GM18909 (cell line): ENCODE results near the gene DMAP1.
"Not testable (repeated sequence)": the region's sequence is repeated elsewhere in the genome, so short reads cannot be mapped to it uniquely, and the experiment has no call there.

ENCODE experiments used
- ATAC-seq: cut with Tn5 transposase; IDR thresholded peaks from one replicate; pipeline ENCODE4 v1.9.1; 2021; ENCODE audit warnings: mild to moderate bottlenecking; ENCODE audit not compliant: unreplicated experiment, poor library complexity

Gene DMAP1, protein sequence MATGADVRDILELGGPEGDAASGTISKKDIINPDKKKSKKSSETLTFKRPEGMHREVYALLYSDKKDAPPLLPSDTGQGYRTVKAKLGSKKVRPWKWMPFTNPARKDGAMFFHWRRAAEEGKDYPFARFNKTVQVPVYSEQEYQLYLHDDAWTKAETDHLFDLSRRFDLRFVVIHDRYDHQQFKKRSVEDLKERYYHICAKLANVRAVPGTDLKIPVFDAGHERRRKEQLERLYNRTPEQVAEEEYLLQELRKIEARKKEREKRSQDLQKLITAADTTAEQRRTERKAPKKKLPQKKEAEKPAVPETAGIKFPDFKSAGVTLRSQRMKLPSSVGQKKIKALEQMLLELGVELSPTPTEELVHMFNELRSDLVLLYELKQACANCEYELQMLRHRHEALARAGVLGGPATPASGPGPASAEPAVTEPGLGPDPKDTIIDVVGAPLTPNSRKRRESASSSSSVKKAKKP

DNA sequence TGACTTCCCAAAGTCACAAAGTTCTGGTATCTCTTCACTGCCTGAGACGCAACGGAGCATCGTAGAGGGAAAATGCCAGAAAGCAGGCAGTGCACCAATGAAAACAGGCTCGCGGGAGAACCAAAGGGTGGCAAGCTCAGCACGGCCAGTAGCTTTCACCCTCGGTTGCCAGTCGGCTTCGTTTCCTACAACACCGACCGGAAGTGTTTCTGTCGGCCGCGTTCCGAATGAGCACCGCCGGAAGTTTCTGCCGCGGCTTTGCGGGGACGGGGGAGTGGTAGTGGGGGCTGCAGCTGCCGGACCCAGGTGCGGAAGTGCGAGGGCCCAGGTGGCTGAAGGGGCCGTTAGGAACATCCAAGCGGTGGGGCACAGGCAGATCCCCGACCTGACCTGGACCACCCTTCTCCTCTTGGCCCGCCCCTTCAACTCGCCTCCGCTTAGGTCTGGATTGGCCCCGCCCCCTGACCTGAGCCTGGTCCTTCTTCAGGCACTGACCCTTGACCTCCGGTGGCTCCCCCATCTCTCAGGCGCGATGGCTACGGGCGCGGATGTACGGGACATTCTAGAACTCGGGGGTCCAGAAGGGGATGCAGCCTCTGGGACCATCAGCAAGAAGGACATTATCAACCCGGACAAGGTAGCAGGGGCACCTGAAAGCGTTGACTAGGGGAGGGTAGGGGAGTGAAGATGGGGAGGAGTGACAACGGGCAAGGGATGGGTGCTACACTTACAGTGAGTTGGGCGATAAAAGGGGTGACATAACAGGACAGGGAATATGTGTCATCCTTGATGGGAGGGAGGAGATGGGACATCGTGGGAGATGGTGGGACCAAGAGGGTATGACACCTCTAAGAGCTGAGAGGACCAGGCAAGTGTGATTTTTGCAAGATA, at the start of gene DMAP1:
Gene DMAP1, plus strand, starts transcription at position 250 of the 891 bp plus-strand sequence. Its CDS starts 283 bp downstream, at position 533.
- ATAC-seq: peak; percentile 74

DNA sequence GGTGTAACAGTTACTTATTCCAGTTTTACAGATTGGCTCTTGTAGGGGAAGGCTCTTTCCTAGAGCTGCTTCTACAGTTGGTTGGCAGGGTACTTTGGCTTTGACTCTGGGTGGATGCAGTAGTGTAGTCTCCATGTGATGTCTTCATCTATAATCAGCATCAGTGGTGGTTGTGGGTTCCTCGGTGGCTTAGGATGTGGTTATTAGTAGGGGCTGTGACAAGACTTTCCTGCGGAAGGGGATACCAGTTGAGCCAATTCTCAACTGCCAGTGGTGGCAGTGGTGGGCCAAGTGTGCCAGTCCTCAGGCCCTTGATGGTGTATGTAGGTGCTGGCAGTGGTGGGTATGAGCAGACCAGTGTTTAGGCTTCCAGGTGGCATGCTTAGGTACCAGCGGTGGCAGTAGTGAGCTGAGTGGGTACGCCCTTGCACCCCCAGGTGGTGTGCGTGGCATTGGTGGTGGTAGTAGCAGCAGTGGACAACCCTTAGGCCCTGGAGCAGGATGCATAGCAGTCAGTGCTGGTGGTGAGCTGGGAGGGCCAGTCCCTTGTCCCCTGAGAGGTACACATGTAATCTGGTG, 44.7 kb upstream of the DMAP1 start:
- no peak for ATAC-seq

DNA sequence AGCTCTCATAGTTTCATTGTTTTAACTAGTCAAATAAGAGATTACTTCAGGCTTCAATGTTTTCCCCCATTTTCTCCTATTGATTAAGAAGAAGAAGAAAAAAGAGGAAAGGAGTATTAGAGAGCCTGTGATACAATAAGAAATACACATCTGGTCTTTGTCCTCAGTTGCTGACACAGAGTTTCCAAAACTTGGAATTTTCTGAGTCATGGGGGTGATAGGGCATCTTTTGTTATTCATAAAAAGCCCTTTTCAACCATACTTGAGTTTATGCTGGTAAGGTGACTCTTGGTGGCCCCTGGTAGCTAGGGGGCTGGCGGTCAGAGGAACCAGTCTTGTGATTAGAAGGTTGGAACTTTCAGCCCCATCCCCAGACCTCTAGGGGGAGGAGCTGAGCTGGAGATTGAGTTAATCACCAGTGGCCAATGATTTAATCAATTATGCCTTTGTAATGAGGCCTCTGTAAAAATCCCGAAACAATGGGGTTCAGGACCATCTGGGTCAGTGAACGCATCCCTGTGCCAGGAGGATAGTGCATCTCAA, 42.9 kb upstream of the DMAP1 start:
- ATAC-seq: no peak

DNA sequence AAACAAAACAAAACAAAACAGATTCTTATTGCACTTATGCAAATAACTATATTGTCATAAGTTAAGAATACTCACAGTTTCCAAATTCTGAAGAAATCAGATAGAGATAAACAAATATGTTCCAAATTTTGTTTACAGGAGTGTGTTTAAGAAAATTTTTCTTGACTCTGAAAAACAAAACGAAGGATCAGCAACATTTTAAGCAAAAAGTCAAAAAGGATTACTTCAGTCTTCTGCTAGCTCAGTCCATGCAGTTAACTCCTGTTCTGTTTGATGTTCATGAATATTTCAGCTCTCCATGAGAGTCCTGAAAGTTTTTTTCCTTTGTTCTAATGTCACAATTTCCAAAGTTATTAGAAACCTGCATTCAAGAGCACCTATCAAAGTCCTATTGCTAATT, 38.6 kb upstream of the DMAP1 start:
- no peak for ATAC-seq

DNA sequence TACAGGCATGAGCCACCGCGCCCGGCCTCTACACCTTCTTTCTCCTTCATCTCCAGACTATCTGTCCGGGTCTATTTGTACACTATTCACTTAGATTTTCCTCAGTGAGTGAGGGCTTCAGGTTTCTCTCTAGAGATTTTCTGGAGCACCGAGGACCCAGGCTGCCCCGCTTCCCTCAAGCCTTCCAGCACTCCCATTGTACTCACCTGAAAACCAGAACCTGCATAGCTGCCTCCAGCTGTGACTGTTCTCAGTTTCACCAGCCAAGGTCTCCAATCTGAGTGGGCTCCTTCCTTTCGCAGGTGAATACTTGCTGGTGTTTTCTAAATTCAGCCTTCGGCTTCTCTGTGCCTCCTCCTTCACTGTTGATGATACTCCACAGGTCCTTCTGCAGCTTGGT, 12.9 kb upstream of the DMAP1 start:
- ATAC-seq: no peak

DNA sequence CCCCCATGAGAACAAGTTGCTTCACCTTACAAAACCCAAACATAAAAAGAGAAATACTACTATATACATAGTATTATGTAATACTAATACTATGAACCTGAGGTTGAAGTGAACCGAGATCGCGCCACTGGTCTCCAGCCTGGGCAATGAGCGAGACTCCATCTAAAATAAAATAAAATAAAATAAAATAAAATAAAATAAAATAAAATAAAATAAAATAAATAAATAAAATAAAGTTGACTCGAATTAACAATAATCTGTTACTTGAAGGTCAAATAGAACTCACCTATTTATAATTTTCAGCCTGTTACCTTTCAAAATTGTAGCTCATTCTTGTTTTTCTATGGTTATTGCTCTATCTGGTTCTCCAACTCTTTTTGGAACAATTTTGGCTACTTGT, 6.7 kb upstream of the DMAP1 start:
- ATAC-seq: not testable (repeated sequence)

DNA sequence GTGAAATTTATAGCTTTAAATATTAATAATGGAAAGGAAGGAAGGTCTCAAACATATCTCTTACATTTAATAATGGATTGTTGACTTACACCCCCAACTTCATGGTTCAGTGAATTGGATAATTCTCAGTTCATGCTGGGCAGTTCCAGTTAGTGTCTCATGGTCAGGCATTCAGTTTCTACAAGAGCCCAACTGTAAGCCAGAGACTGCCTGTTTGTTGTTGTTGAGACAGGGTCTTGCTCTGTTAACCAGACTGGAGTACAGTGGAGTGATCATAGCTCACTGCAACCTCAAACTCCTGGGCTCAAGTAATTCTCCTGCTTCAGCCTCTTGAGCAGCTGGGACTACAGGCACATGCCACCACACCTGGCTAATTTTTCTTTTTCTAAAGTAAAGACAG, 5.0 kb upstream of the DMAP1 start:
- no peak for ATAC-seq

DNA sequence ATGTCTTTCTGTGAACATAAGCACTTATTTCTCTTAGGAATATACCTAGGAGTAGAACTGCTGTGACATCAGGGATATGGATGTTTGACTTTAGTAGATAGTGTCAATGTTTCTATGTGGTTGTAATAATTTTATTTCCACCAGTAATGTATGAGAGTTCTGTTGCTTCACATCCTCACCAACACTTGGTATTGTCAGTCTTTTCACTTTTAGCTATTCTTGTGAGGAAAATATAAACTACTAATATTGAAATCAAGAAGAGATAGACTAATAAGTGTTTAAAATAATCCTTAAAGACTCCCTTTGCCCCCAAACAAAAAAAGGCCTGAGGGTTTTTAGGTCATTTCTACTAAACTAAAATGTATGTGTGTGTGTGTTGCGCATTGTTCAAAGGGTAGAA, 2.7 kb upstream of the DMAP1 start:
- no peak for ATAC-seq

DNA sequence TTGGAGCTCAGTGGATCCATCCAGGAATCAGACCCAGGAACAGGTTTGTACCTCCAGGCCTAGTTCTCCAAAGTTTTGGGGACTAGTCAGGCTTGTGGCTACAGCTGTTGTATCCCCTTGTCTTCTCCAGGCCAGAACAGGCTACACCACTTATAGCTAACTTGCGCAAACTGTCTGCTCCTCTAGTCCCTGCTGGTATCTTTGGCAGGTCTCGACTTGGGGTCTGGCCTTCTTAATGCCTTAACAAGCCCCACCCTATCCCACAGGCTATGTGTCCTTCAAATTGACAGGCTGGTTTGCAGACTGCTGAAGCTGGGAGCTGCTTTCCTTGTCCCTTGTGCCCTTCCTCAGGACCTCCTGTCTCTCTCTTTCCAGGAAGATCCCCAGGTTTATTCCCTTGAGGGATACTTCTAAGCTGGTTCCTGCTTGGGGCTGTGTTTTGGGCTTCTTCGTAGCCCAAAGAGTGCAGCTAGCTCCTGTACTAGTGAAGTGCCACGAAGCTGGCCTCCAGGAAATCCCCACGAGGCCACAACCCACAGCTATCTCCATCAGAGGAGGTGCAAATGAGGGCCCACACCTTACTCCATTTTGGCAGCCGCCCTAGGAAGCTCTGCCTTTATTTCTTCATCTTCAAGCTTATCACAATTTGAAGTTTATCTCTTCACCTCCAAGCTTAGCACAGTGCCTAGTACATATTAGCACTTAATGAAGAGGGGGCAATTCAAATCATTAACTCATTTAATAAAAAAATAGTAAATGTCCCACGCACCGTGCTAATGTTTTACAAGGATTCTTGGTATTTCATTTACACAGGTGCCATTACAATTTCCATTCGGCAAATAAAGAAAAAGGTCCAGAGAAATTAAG, 683 bp upstream of the DMAP1 start:
- no peak for ATAC-seq

DNA sequence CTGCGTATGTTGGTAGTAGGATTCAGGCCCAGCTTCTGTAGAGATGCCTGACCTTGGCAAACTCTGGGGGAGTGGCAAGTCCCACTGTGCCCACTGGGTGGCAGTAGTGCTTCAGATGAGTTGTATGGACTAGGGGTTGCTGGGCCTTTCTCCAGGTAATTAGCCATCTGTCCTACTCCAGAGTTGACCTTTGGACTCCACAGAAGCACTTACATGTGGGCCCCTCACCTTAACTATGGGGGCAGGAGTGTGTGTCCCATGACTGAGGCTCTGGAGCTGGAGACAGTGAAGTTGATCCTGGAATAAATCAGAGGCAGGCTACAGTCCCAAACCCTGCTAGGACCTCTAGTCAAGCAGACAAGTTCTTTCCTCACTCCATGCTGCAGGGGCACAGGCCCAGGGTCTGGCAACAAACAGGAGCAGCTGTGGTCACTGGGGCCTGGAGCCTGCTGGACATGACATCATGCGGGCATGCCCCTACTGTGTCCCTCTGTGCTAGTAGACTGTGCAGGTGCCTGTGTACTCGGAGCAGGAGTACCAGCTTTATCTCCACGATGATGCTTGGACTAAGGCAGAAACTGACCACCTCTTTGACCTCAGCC, 4.6 kb downstream of the DMAP1 start:
- no peak for ATAC-seq

DNA sequence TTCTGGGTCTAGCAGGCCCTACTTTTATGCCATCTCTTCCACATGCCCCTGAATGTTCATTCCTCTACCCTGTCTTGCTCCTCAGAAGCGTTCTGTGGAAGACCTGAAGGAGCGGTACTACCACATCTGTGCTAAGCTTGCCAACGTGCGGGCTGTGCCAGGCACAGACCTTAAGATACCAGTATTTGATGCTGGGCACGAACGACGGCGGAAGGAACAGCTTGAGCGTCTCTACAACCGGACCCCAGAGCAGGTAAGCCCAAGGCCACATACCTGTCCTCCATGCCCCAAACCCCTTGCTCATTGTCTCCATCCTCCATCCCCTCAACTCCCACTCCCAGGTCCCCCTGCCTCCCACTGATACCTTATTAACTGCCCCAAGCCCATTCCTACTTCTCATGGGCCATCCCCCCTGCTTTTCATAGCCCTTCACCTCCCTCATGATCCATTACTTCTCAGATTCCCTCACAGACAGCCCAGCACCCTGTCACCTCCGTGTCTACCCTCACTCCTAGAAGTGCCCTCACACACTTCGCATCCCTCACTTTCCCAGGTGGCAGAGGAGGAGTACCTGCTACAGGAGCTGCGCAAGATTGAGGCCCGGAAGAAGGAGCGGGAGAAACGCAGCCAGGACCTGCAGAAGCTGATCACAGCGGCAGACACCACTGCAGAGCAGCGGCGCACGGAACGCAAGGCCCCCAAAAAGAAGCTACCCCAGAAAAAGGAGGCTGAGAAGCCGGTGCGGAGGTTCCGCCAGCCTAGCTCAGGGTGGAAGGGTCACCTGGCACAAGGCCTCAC, 5.4 kb downstream of the DMAP1 start:
- no peak for ATAC-seq

DNA sequence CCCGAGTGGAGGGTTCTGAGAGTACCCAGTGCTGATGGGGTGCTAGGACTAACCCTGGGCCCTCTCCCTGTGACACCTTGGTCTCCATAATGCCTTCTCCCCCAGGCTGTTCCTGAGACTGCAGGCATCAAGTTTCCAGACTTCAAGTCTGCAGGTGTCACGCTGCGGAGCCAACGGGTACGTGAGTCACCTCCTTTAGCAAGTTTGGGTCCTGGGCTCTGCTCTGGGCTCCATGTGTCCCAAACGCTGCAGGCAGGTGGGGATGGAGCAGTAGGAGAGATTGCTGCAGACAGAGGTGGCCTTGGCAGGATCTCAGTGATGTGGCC, 6.0 kb downstream of the DMAP1 start:
- ATAC-seq: no peak

DNA sequence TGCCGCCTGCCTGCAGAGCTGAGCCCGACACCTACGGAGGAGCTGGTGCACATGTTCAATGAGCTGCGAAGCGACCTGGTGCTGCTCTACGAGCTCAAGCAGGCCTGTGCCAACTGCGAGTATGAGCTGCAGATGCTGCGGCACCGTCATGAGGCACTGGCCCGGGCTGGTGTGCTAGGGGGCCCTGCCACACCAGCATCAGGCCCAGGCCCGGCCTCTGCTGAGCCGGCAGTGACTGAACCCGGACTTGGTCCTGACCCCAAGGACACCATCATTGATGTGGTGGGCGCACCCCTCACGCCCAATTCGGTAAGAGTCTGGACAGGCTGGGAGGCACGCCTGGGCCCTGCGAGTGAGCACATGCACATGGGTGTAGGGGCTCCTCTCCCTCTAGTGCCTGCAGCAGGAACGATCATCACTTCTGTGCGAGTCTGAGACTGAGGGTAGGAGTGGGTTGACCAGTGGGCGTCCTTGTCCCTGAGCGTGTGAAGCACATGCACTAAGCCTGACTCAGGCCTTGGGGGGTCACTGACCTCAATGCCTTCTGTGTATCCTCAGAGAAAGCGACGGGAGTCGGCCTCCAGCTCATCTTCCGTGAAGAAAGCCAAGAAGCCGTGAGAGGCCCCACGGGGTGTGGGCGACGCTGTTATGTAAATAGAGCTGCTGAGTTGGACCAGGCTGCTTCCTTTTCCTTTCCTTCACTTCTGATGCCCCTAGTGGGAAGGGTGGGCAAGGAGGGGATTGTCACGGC, 6.9 kb downstream of the DMAP1 start:
- no peak for ATAC-seq

DNA sequence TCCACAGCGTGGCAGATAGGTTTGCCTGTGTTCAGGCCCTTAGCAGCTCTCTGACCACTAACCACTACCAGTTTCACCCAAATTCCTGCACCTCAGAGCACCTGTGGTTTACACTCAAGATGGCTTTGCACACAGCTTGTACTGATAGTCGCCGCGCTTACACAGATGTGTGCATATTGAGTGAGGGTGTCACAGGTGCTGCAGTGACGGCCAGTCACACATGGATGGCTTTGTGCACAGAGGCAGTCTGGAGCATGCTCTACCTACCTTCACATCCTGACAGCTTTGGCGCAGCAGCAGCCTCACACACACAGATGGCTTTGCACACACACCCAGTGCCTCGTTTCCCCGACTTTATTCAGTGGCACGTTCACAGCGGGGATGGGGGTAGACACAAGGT, 7.5 kb downstream of the DMAP1 start:
- ATAC-seq: no peak

DNA sequence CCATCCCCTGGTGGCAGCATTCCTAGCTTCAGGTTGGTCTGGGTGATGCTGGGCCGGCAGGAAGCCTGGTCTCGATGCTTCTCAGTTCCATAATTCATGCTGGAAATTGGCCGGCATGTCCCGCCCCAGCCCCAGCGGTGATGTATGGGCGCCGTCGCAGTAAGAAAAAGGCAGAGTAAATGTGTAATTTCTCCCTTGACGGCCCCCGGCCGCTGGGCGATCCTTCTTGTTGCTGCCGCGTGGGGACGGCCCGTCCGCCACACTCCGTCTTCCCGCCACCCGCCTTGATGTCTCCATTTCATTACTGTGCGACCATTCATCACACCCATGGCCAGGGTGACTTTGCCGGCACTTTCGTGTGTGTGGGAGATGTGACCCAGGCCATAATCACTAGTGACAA, 8.5 kb downstream of the DMAP1 start:
- no peak for ATAC-seq

DNA sequence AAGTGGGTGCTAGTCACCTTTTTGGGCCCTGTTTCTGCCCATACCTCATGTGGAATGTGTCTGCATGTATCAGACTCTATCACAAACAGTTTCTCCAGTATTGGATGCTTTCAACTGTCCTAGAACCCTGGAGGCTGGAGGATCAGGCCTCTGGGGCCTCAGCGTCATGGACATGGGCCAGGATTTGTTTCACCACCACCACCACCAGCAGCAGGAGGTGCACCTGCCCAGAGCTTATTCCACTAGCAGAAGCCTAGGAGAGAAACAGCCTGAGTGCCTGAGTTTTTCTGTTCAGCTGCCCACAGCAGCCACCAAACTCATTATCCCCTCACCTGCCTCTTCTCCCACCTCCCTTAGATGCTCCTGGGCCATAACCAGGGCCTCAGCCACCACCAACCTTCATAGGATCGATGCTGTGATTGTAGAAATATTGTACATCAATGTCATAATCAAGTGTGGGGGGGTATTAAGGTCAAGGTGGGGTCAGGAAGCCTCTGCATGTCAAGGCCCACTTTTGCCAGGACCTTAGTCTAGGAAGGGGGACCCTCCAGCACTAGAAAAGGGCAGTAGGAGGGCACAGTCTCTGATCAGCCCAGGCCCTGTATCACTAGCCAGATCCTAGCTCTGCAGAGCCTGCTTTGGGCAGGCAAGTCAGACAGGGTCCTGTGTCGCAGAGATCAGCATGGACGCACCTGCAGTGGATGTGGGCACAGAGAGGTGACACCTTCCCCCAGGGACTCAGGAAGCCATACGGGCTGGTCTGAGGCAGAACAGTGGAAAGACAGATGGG, 9.3 kb downstream of the DMAP1 start:
- ATAC-seq: no peak

DNA sequence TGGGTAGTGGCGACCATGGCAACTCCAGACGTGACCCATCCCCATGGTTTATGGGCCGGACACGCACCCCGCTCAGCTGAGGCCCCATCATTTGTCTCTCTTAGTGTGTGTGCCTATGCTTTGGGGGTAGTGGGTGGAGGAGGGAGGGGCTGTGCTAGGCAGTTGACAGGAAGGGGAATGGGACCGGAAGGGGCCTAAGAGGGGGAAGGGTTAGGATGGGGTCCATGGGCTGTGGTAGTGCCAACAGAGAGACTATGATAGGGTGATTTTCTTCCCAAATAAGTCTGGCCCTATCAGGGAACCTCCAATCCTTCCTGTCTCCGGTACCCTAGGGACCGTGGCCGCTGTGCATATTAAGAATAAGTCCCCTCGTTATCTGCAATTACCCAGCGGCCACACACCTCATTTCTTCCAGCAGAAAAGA, 9.9 kb downstream of the DMAP1 start:
- no peak for ATAC-seq
